Neutrophil (primary cell): ENCODE measurements around the gene CDC37.
"Not testable (repeated sequence)": the region's sequence is repeated elsewhere in the genome, so short reads cannot be mapped to it uniquely, and the experiment has no call there.

Source experiments
- H3K27ac ChIP-seq: fragments of 200-600 bp; sonication (generic); 2 replicates; pipeline ENCODE4 v1.5.1; 2016; ENCODE audit warnings: mild to moderate bottlenecking, moderate library complexity
- H3K27me3 ChIP-seq: fragments of 200-600 bp; sonication (generic); 2 replicates; pipeline ENCODE4 v1.6.0; 2016; ENCODE audit warnings: mild to moderate bottlenecking
- H3K36me3 ChIP-seq: fragments of 200-600 bp; sonication (generic); 2 replicates; pipeline ENCODE4 v1.5.1; 2017
- H3K4me1 ChIP-seq, 2 experiments: fragments of 200-600 bp in 1 of 2; sonication (generic) in 1 of 2; 1 replicate in 1 of 2; 2 replicates in 1 of 2; pipeline versions ENCODE4 v1.5.1 to v1.6.1; 2013 to 2016; ENCODE audit warnings: low read depth in 1 of 2, low read length in 1 of 2, mild to moderate bottlenecking in 1 of 2, moderate library complexity in 1 of 2; ENCODE audit not compliant: control insufficient read depth in 1 of 2, insufficient read depth in 1 of 2
- H3K4me3 ChIP-seq, 2 experiments: fragments of 200-600 bp in 1 of 2; sonication (generic) in 1 of 2; 1 replicate in 1 of 2; 2 replicates in 1 of 2; pipeline ENCODE4 v1.5.1; 2013 to 2016; ENCODE audit warnings: low read depth in 1 of 2, low read length in 1 of 2, mild to moderate bottlenecking in 1 of 2, moderate library complexity in 1 of 2
- H3K9me3 ChIP-seq: fragments of 200-600 bp; sonication (generic); 2 replicates; pipeline ENCODE4 v1.5.1; 2016
- TF ChIP-seq, protein P1 (sequence below): fragments of 200-600 bp; sonication (generic); IDR thresholded peaks from 2 replicates; pipeline ENCODE4 v1.5.1; 2016; ENCODE audit warnings: antibody characterized with exemption

The CDC37 gene

DNA sequence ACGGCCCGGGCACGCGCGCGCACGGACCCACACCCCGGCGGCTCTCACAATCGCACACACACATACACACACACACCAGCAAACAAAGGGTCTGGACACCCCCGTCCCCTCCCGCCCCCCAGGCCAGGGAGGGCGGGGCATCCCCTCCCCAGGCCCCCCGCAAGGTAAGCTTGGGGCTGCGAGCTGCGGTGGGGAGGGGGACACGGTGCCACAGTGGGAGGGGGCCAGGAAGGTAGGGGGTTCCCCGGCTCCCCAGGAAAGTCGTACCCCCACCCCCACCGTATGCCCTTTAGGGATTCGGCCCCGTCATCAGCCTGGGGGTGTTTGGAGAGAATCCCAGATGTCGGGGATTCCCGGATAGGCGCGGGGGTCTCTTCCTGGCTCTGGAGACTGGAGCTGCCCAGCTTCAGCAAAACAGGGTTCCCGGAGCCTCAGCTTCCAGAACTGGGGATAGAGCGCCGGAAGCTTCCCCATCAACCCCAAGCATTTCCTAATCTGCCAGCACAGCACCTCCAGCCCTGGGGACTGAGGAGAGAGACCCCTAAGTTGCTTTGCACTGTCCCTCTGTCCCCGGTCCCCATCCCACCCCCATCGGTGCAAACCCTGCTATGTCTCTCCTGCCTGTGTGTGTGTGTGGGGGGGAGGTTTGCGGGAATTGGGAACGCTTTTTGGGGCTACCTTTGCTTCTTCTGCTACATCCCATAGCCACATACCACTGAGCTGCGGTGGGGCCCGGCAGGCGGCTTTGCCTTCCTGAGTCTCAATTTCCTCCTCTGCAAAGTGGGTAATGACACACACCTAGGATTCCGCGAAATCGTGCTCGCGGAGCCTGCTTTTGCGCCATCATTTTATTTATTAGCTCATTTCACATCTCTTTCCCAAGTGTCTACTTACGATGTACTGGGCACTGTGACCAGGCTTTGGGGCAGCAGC lies 1.8 kb upstream of the CDC37 start:
- H3K27me3 ChIP-seq: peaks cover 57% of the 10 kb centered on the region
- peak overlapping the region in 1 of 2 experiments; percentile 76 for H3K4me3 ChIP-seq
- TF ChIP-seq, protein P1, sequence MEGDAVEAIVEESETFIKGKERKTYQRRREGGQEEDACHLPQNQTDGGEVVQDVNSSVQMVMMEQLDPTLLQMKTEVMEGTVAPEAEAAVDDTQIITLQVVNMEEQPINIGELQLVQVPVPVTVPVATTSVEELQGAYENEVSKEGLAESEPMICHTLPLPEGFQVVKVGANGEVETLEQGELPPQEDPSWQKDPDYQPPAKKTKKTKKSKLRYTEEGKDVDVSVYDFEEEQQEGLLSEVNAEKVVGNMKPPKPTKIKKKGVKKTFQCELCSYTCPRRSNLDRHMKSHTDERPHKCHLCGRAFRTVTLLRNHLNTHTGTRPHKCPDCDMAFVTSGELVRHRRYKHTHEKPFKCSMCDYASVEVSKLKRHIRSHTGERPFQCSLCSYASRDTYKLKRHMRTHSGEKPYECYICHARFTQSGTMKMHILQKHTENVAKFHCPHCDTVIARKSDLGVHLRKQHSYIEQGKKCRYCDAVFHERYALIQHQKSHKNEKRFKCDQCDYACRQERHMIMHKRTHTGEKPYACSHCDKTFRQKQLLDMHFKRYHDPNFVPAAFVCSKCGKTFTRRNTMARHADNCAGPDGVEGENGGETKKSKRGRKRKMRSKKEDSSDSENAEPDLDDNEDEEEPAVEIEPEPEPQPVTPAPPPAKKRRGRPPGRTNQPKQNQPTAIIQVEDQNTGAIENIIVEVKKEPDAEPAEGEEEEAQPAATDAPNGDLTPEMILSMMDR: no peak
- H3K4me1 ChIP-seq: peaks cover 50 to 58% of the 10 kb centered on the region in 2 experiments
- no peaks in the 10 kb centered on the region for H3K9me3 ChIP-seq
- no peaks in the 10 kb centered on the region for H3K36me3 ChIP-seq
- H3K27ac ChIP-seq: no peak overlapping the region

DNA sequence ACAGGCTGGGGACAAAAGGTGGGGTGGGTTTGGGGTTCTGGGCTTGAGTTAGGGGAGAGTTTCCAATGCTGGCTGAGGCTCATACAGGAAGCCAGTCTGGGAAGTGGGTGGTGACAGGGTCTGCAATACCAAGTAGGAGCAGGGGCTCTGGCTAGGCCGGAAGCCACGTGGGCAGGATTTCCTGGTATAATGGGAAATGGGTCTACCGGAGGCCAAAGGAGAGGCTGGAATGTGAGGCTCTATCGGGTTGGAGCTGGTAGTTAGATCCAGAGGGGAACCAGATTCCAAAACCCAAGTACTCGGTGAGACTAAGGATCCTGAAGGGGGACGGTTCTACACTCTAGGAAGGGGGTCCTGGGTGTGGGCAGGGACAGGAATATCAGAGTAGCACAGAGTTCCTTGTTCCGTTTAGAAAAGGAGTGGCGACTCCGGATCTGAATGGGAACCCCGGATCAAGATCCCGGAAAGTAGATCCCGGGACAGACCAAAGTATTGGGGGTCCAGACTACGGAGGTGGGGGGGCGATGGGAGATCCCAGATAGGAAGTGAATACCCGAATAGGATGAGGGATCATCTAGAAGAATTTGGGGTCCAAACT lies 802 bp downstream of the CDC37 start:
- Histone ChIP-seq H3K36me3 (no peaks in the 10 kb centered on the region), H3K27ac (peak overlapping the region; percentile 60), H3K27me3 (peaks cover 39% of the 10 kb centered on the region), H3K4me1 (peaks cover 53 to 57% of the 10 kb centered on the region in 2 experiments), H3K9me3 (no peaks in the 10 kb centered on the region), H3K4me3 (peak overlapping the region; percentile 76 to 77)
- TF ChIP-seq, protein P1: no peak

DNA sequence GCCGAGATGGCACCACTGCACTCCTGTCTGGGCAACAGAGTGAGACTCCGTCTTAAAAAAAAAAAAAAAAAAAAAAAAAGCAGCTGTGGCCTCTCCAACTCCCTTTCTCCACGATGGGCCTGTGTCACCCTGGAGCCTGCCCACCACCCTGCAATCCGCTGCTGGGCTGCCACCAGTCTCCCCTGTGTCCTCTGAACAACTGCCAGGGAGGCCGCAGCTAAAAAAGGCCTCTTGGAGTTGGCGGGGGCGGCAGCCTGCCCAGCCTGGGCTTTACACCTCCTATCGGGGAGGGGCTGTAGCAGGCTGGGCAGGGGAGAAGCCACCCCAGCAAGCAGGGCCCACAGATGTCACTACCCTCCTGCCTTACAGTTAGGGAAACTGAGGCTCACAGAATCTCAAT lies 3.5 kb downstream of the CDC37 start:
- H3K36me3 ChIP-seq: peaks cover 19% of the 10 kb centered on the region
- TF ChIP-seq, protein P1: no peak
- peaks cover 45% of the 10 kb centered on the region in 2 experiments for H3K4me1 ChIP-seq
- H3K27me3 ChIP-seq: peaks cover 14% of the 10 kb centered on the region
- no peak overlapping the region for H3K4me3 ChIP-seq
- peak overlapping the region; percentile 69 for H3K27ac ChIP-seq
- no peaks in the 10 kb centered on the region for H3K9me3 ChIP-seq

DNA sequence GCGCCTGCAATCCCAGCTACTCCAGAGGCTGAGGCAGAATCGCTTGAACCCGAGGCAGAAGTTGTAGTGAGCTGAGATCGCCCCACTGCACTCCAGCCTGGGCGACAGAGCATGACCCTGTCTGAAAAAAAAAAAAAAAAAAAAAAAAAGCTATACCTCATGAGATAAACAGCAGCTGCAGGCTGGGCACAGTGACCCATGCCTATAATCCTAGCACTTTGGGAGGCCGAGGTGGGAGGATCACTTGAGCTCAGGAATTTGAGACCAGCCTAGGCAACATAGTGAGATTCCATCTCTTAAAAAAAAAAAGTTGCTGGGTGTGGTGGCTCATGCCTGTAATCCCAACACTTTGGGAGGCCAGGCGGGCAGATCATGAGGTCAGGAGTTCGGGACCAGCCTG lies 4.0 kb downstream of the CDC37 start:
- H3K27me3 ChIP-seq, H3K4me3 ChIP-seq, H3K27ac ChIP-seq, H3K9me3 ChIP-seq: not testable (repeated sequence)
- peaks cover 25% of the 10 kb centered on the region for H3K36me3 ChIP-seq
- H3K4me1 ChIP-seq: peaks cover 40 to 41% of the 10 kb centered on the region in 2 experiments

DNA sequence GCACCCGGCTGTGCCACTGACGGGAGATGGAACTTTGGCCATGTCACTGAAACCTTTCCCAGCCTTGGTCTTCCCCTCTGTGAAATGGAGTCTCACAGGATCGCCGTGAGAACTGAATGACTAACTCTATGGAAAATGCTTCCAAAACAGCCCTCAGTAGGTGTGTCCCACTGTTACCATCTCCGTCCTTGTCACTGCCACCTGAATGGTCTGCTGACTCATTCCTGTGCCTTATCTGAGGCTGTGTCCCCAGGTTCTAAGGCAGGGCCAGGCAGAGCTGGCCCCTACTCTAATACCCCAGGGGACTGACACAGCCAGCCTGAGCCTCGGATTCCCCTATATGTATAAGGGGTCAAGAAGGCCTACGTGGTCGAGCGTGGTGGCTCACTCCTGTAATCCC lies 4.5 kb downstream of the CDC37 start:
- H3K4me3 ChIP-seq: no peak overlapping the region
- H3K27ac ChIP-seq: no peak overlapping the region
- TF ChIP-seq, protein P1: no peak
- H3K27me3 ChIP-seq: peaks cover 3% of the 10 kb centered on the region
- H3K36me3 ChIP-seq: peaks cover 30% of the 10 kb centered on the region
- no peaks in the 10 kb centered on the region for H3K9me3 ChIP-seq
- peaks cover 34 to 36% of the 10 kb centered on the region in 2 experiments for H3K4me1 ChIP-seq

DNA sequence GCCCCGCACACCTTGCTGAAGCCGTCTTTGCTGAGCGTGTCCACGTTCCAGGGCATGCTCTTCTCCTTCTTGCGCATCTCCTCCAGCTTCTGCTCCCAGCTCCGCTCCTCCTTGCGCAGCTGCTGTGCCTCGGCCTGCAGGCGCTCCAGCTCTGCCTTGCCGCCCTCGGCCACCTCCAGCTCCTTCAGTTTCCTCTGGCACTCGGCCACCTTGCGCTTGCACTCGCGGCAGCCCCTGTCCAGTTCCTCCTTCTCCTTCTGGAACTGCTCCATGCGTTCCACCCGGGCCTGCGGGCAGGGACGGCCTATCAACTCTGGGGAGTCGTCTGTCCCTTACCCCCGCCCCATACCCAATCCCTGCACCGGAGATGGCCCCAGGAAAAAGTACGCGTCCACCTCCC lies 7.4 kb downstream of the CDC37 start:
- peaks cover 11% of the 10 kb centered on the region in 2 experiments for H3K4me1 ChIP-seq
- no peak overlapping the region for H3K4me3 ChIP-seq
- TF ChIP-seq, protein P1: no peak
- H3K36me3 ChIP-seq: peaks cover 59% of the 10 kb centered on the region
- no peaks in the 10 kb centered on the region for H3K27me3 ChIP-seq
- no peak overlapping the region for H3K27ac ChIP-seq
- no peaks in the 10 kb centered on the region for H3K9me3 ChIP-seq
